ENCODE data around the gene SLC24A4.
A peak's percentile ranks its signal among the peaks of the same experiment; 100 is the strongest.

Gene SLC24A4

GRCh38 chr14:92465353-92466055 lies 142.5 kb downstream of the SLC24A4 start:
- Histone ChIP-seq H3K36me3 (ENCODE audit: control insufficient read depth, insufficient read depth, low read length) (no peaks in the 10 kb centered on the region), H3K4me1 (ENCODE audit: control insufficient read depth, insufficient read depth, low read length, poor library complexity, severe bottlenecking) (peaks cover 4% of the 10 kb centered on the region), H3K9me3 (ENCODE audit: control insufficient read depth, low read length) (peaks cover 10% of the 10 kb centered on the region), H3K27ac (ENCODE audit: low read depth, low read length, severe bottlenecking) (no peak overlapping the region), H3K4me3 (ENCODE audit: extremely low read depth, insufficient read depth, low read length, poor library complexity, severe bottlenecking) (no peak overlapping the region)
- WGBS, 2 experiments (ENCODE audit: insufficient coverage in 2 of 2), result 72% methylated on average over 10 to 12 of the region's 13 CpGs

- no peak overlapping the region for H3K4me3 ChIP-seq (ENCODE audit: extremely low read depth, insufficient read depth, low read length, poor library complexity, severe bottlenecking)
- 70 to 90% methylated on average over 2 to 3 of the region's 3 CpGs for WGBS, 2 experiments (ENCODE audit: insufficient coverage in 2 of 2)
- peaks cover 10% of the 10 kb centered on the region for H3K9me3 ChIP-seq (ENCODE audit: control insufficient read depth, low read length)
- no peaks in the 10 kb centered on the region for H3K36me3 ChIP-seq (ENCODE audit: control insufficient read depth, insufficient read depth, low read length)
- H3K4me1 ChIP-seq (ENCODE audit: control insufficient read depth, insufficient read depth, low read length, poor library complexity, severe bottlenecking), result peaks cover 4% of the 10 kb centered on the region
- H3K27ac ChIP-seq (ENCODE audit: low read depth, low read length, severe bottlenecking), result no peak overlapping the region
Measured at GRCh38 chr14:92466059-92466458, 143.1 kb downstream of the SLC24A4 start.

DNA sequence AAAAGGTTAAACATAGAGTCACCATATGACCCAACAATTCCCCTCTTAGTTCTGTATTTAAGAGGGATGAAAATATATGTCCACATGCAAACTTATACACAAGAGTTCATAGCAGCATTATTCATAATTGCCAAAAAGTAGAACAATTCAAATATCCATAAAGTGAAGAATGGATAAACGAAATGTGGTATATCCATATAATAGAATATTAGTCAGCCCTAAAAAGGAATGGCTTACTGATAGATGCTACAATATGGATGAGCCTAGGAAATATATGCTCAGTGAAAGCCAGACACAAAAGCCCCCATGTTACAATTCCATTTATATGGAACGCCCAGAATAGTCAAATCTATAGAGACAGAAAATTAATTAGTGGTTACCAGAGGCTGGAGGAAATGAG lies 146.6 kb downstream of the SLC24A4 start:
- WGBS, 2 experiments (ENCODE audit: insufficient coverage in 2 of 2), result 100% methylated on average over 1 of the region's 2 CpGs; no CpG with 5 or more reads in 1 of the 2 experiments
- Histone ChIP-seq H3K4me1 (ENCODE audit: control insufficient read depth, insufficient read depth, low read length, poor library complexity, severe bottlenecking) (peaks cover 11% of the 10 kb centered on the region), H3K27ac (ENCODE audit: low read depth, low read length, severe bottlenecking) (no peak overlapping the region), H3K36me3 (ENCODE audit: control insufficient read depth, insufficient read depth, low read length) (no peaks in the 10 kb centered on the region), H3K4me3 (ENCODE audit: extremely low read depth, insufficient read depth, low read length, poor library complexity, severe bottlenecking) (no peak overlapping the region), H3K9me3 (ENCODE audit: control insufficient read depth, low read length) (peaks cover 10% of the 10 kb centered on the region)

DNA sequence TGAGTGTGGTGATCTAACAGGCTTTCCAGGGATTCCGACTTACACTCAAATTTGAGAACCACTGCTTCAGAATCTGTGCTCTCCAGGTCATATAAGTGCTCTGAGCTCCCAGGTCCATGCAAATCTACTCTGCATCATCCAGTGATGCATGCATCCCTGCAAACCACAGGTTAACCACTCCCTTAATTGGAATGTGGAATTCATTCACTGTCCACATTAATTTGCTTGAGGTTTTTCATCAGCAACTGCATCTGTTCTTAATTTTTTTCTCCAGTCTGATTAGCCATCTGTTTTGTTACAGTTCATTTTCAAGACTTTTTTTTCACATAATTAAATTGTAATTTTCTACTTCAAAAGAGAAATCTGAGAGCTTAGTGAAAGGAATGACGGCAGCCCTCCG lies 147.2 kb downstream of the SLC24A4 start:
- peaks cover 11% of the 10 kb centered on the region for H3K4me1 ChIP-seq (ENCODE audit: control insufficient read depth, insufficient read depth, low read length, poor library complexity, severe bottlenecking)
- H3K4me3 ChIP-seq (ENCODE audit: extremely low read depth, insufficient read depth, low read length, poor library complexity, severe bottlenecking), result no peak overlapping the region
- no peaks in the 10 kb centered on the region for H3K36me3 ChIP-seq (ENCODE audit: control insufficient read depth, insufficient read depth, low read length)
- H3K9me3 ChIP-seq (ENCODE audit: control insufficient read depth, low read length), result peaks cover 10% of the 10 kb centered on the region
- no peak overlapping the region for H3K27ac ChIP-seq (ENCODE audit: low read depth, low read length, severe bottlenecking)
- 60% methylated on average over 1 of the region's 3 CpGs; no CpG with 5 or more reads in 1 of the 2 experiments for WGBS, 2 experiments (ENCODE audit: insufficient coverage in 2 of 2)

- no peaks in the 10 kb centered on the region for H3K36me3 ChIP-seq (ENCODE audit: control insufficient read depth, insufficient read depth, low read length)
- H3K4me3 ChIP-seq (ENCODE audit: extremely low read depth, insufficient read depth, low read length, poor library complexity, severe bottlenecking), result no peak overlapping the region
- H3K9me3 ChIP-seq (ENCODE audit: control insufficient read depth, low read length), result peaks cover 10% of the 10 kb centered on the region
- no peak overlapping the region for H3K27ac ChIP-seq (ENCODE audit: low read depth, low read length, severe bottlenecking)
- 91 to 100% methylated on average over 1 of the region's 1 CpG for WGBS, 2 experiments (ENCODE audit: insufficient coverage in 2 of 2)
- peaks cover 11% of the 10 kb centered on the region for H3K4me1 ChIP-seq (ENCODE audit: control insufficient read depth, insufficient read depth, low read length, poor library complexity, severe bottlenecking)
Measured at GRCh38 chr14:92470811-92471210, 147.8 kb downstream of the SLC24A4 start.

DNA sequence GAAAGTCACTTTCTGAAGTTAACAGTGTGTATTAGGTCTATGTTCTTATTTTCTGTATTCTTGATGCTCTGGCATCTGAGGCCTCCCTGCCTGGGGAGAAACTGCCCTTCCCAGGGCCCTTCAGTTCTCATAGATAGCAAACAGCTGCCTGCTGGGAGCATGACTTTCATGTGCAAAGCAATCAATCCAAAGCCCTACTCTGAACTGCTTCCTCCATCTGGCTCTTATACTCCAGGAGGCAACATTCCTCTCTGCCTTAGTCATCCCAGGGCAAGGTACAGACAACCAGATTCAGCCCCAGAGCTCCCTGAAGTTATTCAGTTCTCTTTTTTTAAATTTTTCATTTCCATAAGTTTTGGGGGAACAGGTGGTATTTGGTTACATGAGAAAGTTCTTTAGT lies 149.0 kb downstream of the SLC24A4 start:
- Histone ChIP-seq H3K36me3 (ENCODE audit: control insufficient read depth, insufficient read depth, low read length) (no peaks in the 10 kb centered on the region), H3K9me3 (ENCODE audit: control insufficient read depth, low read length) (peaks cover 10% of the 10 kb centered on the region), H3K4me1 (ENCODE audit: control insufficient read depth, insufficient read depth, low read length, poor library complexity, severe bottlenecking) (peaks cover 11% of the 10 kb centered on the region), H3K4me3 (ENCODE audit: extremely low read depth, insufficient read depth, low read length, poor library complexity, severe bottlenecking) (no peak overlapping the region), H3K27ac (ENCODE audit: low read depth, low read length, severe bottlenecking) (peak overlapping the region; percentile 16)

GRCh38 chr14:92472860-92473259 lies 149.9 kb downstream of the SLC24A4 start:
- no peak overlapping the region for H3K27ac ChIP-seq (ENCODE audit: low read depth, low read length, severe bottlenecking)
- peaks cover 3% of the 10 kb centered on the region for H3K9me3 ChIP-seq (ENCODE audit: control insufficient read depth, low read length)
- WGBS, 2 experiments (ENCODE audit: insufficient coverage in 2 of 2), result 100% methylated on average over 1 of the region's 1 CpG
- no peak overlapping the region for H3K4me3 ChIP-seq (ENCODE audit: extremely low read depth, insufficient read depth, low read length, poor library complexity, severe bottlenecking)
- no peaks in the 10 kb centered on the region for H3K36me3 ChIP-seq (ENCODE audit: control insufficient read depth, insufficient read depth, low read length)
- H3K4me1 ChIP-seq (ENCODE audit: control insufficient read depth, insufficient read depth, low read length, poor library complexity, severe bottlenecking), result peaks cover 11% of the 10 kb centered on the region

DNA sequence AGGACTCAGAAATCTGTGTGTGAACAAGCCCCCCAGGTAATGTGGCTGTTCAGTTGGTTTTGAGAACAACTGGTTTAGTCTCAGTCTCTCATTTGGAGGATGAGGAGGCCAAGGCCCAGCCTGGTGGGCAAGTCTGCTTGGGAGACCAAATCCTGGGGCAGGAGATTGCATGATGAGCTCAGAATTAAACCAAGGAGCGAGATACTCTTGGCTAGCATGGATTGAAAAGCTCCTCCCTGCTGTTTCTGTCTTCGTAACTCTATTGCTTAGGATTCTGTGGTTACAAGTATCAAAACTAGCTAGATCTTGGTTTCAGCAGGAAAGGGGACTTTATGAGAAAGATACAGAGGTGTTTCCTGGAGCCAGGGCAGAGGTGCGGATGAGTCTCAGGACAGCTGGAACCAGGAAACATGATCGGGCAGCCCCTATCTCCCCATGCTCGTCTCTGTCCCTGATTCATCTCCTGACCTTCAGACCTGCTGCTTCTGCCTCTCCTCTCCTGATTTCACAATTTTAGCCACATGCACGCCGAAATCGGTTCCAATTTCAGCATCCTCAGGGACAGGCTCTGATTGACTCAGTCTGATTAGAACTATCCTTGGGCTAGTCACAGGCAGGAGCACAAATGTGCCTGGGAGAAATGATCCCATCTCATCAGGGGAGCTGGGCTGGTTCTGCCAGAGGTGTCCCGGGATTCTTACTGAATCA lies 150.4 kb downstream of the SLC24A4 start:
- H3K9me3 ChIP-seq (ENCODE audit: control insufficient read depth, low read length), result peaks cover 3% of the 10 kb centered on the region
- peaks cover 11% of the 10 kb centered on the region for H3K4me1 ChIP-seq (ENCODE audit: control insufficient read depth, insufficient read depth, low read length, poor library complexity, severe bottlenecking)
- 86 to 87% methylated on average over 9 of the region's 9 CpGs for WGBS, 2 experiments (ENCODE audit: insufficient coverage in 2 of 2)
- no peaks in the 10 kb centered on the region for H3K36me3 ChIP-seq (ENCODE audit: control insufficient read depth, insufficient read depth, low read length)
- no peak overlapping the region for H3K27ac ChIP-seq (ENCODE audit: low read depth, low read length, severe bottlenecking)
- H3K4me3 ChIP-seq (ENCODE audit: extremely low read depth, insufficient read depth, low read length, poor library complexity, severe bottlenecking), result no peak overlapping the region

GRCh38 chr14:92473969-92474535 lies 151.1 kb downstream of the SLC24A4 start:
- 90 to 92% methylated on average over 2 of the region's 3 CpGs for WGBS, 2 experiments (ENCODE audit: insufficient coverage in 2 of 2)
- H3K9me3 ChIP-seq (ENCODE audit: control insufficient read depth, low read length), result no peaks in the 10 kb centered on the region
- H3K4me1 ChIP-seq (ENCODE audit: control insufficient read depth, insufficient read depth, low read length, poor library complexity, severe bottlenecking), result peaks cover 11% of the 10 kb centered on the region
- no peak overlapping the region for H3K4me3 ChIP-seq (ENCODE audit: extremely low read depth, insufficient read depth, low read length, poor library complexity, severe bottlenecking)
- no peak overlapping the region for H3K27ac ChIP-seq (ENCODE audit: low read depth, low read length, severe bottlenecking)
- H3K36me3 ChIP-seq (ENCODE audit: control insufficient read depth, insufficient read depth, low read length), result no peaks in the 10 kb centered on the region

DNA sequence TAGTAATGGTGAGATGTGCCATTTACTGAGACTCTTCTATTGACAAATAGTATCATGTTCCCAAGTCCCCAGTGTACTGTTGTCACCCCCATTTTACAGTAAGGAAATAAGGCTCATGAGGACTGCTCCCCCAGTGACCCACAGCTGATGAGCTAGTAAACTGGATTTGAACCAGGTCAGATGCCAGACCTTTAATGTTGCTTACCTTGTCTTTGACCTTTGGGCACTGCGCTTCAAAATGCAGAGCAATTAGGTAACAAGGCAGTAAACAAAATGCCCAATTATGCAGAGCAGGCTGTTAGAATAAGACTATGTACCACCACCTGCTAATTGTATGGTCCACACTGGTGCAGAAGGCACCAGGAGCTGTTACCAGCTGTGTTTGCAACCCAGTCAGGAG lies 152.1 kb downstream of the SLC24A4 start:
- peaks cover 11% of the 10 kb centered on the region for H3K4me1 ChIP-seq (ENCODE audit: control insufficient read depth, insufficient read depth, low read length, poor library complexity, severe bottlenecking)
- H3K36me3 ChIP-seq (ENCODE audit: control insufficient read depth, insufficient read depth, low read length), result no peaks in the 10 kb centered on the region
- H3K9me3 ChIP-seq (ENCODE audit: control insufficient read depth, low read length), result no peaks in the 10 kb centered on the region
- no peak overlapping the region for H3K4me3 ChIP-seq (ENCODE audit: extremely low read depth, insufficient read depth, low read length, poor library complexity, severe bottlenecking)
- no peak overlapping the region for H3K27ac ChIP-seq (ENCODE audit: low read depth, low read length, severe bottlenecking)
- 91% methylated on average over 1 of the region's 1 CpG for WGBS, 2 experiments (ENCODE audit: insufficient coverage in 2 of 2)

Measured in mesodermal cell (in vitro differentiated cells).